CD14-positive monocyte (primary cell): ENCODE measurements around the gene PORCN. TPM values are rescaled to one million over a fixed set of nuclear protein-coding genes. Genes with fewer than 3 reads are reported as not detected.

Experiments used
- DNase-seq, 3 donors: peaks; one replicate each; pipeline ENCODE4 v3.0.0-alpha.2; 2011 to 2022
- H2AFZ ChIP-seq: 2 replicates; pipeline ENCODE4 v1.6.0; 2012; ENCODE audit warnings: mild to moderate bottlenecking, low read depth, low read length, inconsistent platforms; ENCODE audit not compliant: insufficient read depth, poor library complexity, severe bottlenecking
- H3K27ac ChIP-seq, 2 donors: 1 replicate in 1 of 2; 2 replicates in 1 of 2; pipeline ENCODE4 v1.5.1; 2012 to 2013; ENCODE audit warnings: low read length in 2 of 2, control low read depth in 1 of 2, inconsistent platforms in 1 of 2, low read depth in 1 of 2, mild to moderate bottlenecking in 1 of 2
- H3K27me3 ChIP-seq, 2 donors: one replicate each; pipeline versions ENCODE4 v1.6.0 to v1.6.1; 2011 to 2013; ENCODE audit warnings: low read length in 2 of 2; ENCODE audit not compliant: control insufficient read depth in 2 of 2, insufficient read depth in 2 of 2
- H3K36me3 ChIP-seq, 2 donors: replicated peaks in 1 of 2; 1 replicate in 1 of 2; 2 replicates in 1 of 2; pipeline versions ENCODE4 v1.5.1 to v1.6.1; 2012 to 2013; ENCODE audit warnings: low read length in 2 of 2, control low read depth in 1 of 2, inconsistent platforms in 1 of 2, mild to moderate bottlenecking in 1 of 2; ENCODE audit not compliant: insufficient read depth in 2 of 2, control insufficient read depth in 1 of 2
- H3K4me1 ChIP-seq, 2 donors: 1 replicate in 1 of 2; 2 replicates in 1 of 2; pipeline versions ENCODE4 v1.5.1 to v1.6.1; 2012 to 2013; ENCODE audit warnings: low read length in 2 of 2, control low read depth in 1 of 2, inconsistent platforms in 1 of 2, mild to moderate bottlenecking in 1 of 2, moderate library complexity in 1 of 2; ENCODE audit not compliant: insufficient read depth in 2 of 2, control insufficient read depth in 1 of 2
- H3K4me2 ChIP-seq: replicated peaks from 2 replicates; pipeline ENCODE3; 2012; ENCODE audit warnings: low read length, moderate library complexity, mild to moderate bottlenecking; ENCODE audit not compliant: poor library complexity, severe bottlenecking; ENCODE audit errors: extremely low read depth
- H3K4me3 ChIP-seq, 3 experiments: fragments of 200-600 bp in 1 of 3; sonication (generic) in 1 of 3; replicated peaks in 1 of 3; 1 replicate in 2 of 3; 2 replicates in 1 of 3; pipeline ENCODE4 v1.5.1; 2011 to 2013; ENCODE audit warnings: low read length in 3 of 3, mild to moderate bottlenecking in 3 of 3, control low read depth in 2 of 3, low read depth in 2 of 3, inconsistent platforms in 1 of 3, moderate library complexity in 1 of 3
- H3K79me2 ChIP-seq: 2 replicates; pipeline ENCODE4 v1.6.0; 2012; ENCODE audit warnings: mild to moderate bottlenecking, control low read depth, inconsistent platforms, low read length, moderate library complexity; ENCODE audit not compliant: insufficient read depth
- H3K9ac ChIP-seq: 2 replicates; pipeline ENCODE4 v1.6.0; 2017; ENCODE audit warnings: low read length, mild to moderate bottlenecking; ENCODE audit not compliant: insufficient read depth, poor library complexity, severe bottlenecking
- H3K9me3 ChIP-seq, 2 donors: replicated peaks in 1 of 2; 1 replicate in 1 of 2; 2 replicates in 1 of 2; pipeline versions ENCODE4 v1.5.1 to v1.6.1; 2012 to 2013; ENCODE audit warnings: low read length in 2 of 2, control low read depth in 1 of 2; ENCODE audit not compliant: control insufficient read depth in 1 of 2, insufficient read depth in 1 of 2
- H4K20me1 ChIP-seq: 2 replicates; pipeline ENCODE4 v1.6.0; 2012; ENCODE audit warnings: mild to moderate bottlenecking, low read length, control low read depth, moderate library complexity; ENCODE audit not compliant: insufficient read depth
- H3K27ac Mint-ChIP-seq, 7 donors: one replicate each; pipeline ENCODE4 v1.8.0; 2020; ENCODE audit warnings: mild to moderate bottlenecking in 7 of 7, mixed read lengths in 7 of 7, moderate library complexity in 6 of 7, inconsistent platforms in 2 of 7
- H3K27me3 Mint-ChIP-seq, 3 donors: one replicate each; pipeline ENCODE4 v1.8.0; 2021 to 2022; ENCODE audit warnings: low read depth in 3 of 3, mild to moderate bottlenecking in 3 of 3, mixed read lengths in 3 of 3, moderate library complexity in 3 of 3, inconsistent platforms in 1 of 3
- H3K36me3 Mint-ChIP-seq, 2 donors: one replicate each; pipeline ENCODE4 v1.8.0; 2020; ENCODE audit warnings: mixed read lengths in 2 of 2, inconsistent platforms in 1 of 2, mild to moderate bottlenecking in 1 of 2
- H3K4me1 Mint-ChIP-seq: one replicate; pipeline ENCODE4 v1.8.0; 2020; ENCODE audit warnings: mild to moderate bottlenecking, mixed read lengths
- H3K4me3 Mint-ChIP-seq, 2 donors: one replicate each; pipeline ENCODE4 v1.8.0; 2020; ENCODE audit warnings: mild to moderate bottlenecking in 2 of 2, mixed read lengths in 2 of 2, moderate library complexity in 1 of 2
- H3K9me3 Mint-ChIP-seq, 7 donors: one replicate each; pipeline ENCODE4 v1.8.0; 2020 to 2022; ENCODE audit warnings: mixed read lengths in 7 of 7, mild to moderate bottlenecking in 6 of 7, moderate library complexity in 6 of 7, inconsistent platforms in 2 of 7
- WGBS: methylation state at CpG from one replicate; pipeline ENCODE4 v1.1.5; 2013; ENCODE audit warnings: missing lambda C conversion rate; ENCODE audit not compliant: insufficient coverage; 5-methylcytosine and 5-hydroxymethylcytosine counted together
- intact Hi-C, 2 donors: fragments of 100-400 bp; cut with micrococcal nuclease; formaldehyde crosslinking; loops; one replicate each; pipeline versions ENCODE4 v1.15.0 to v1.15.1; 2023
- polyA plus RNA-seq, 3 donors: library from polyadenylated mRNA; depleted of rRNA in 1 of 3; unstranded in 2 of 3; stranded (reverse) in 1 of 3; fragments of 300-500 nt in 2 of 3; fragments of >200 nt in 1 of 3; fragmentation: Illumina TruSeq in 2 of 3; gene quantifications; 1 replicate in 2 of 3; 2 replicates in 1 of 3; pipeline ENCODE4 v1.2.3, GENCODE V29; 2012 to 2021
- TF ChIP-seq, protein P1 (sequence below): fragments of 200-600 bp; IDR thresholded peaks from one replicate; pipeline ENCODE4 v1.8.0; 2022; ENCODE audit warnings: antibody characterized with exemption, mild to moderate bottlenecking

Gene PORCN
- polyA plus RNA-seq, 3 donors, result 7.5 to 10.5 (median 7.8) TPM

DNA sequence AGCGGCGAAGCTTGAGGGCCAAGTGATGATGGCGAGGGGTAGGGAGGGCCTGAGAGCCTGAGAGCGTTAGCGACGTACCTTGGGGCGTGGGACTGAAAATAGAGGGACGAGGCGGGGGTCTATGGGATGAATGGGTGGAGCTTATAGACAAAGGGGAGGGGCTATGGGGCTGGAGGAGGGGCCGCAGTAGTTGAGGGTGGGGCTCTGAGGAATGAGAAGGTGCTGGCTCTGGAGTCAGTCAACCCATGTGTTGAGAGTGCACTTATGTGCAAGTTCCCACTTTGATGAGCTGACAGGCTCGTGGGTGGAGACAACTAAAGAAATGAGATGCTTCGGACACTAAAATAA lies 31.2 kb downstream of the PORCN start:
- H3K9me3 Mint-ChIP-seq, result peaks cover 0 to 10% (median 6%) of the 10 kb centered on the region in 7 donors
- Histone ChIP-seq H3K4me2 (peak overlapping the region; percentile 70), H3K79me2 (peaks cover 4% of the 10 kb centered on the region), H3K4me1 (peaks cover 19 to 30% of the 10 kb centered on the region in 2 donors), H3K27me3 (no peaks in the 10 kb centered on the region), H3K27ac (peak overlapping the region; percentile 86 to 90), H3K9me3 (no peaks in the 10 kb centered on the region), H3K4me3 (peak overlapping the region; percentile 54 to 71 (median 71)), H3K36me3 (peaks cover 10 to 15% of the 10 kb centered on the region in 2 donors), H2AFZ (peak overlapping the region; percentile 52), H3K9ac (peak overlapping the region; percentile 85), H4K20me1 (no peaks in the 10 kb centered on the region)
- peak; percentile 52 to 68 (median 60) for DNase-seq
- intact Hi-C loops, result no loop called here
- H3K4me1 Mint-ChIP-seq, result peaks cover 25% of the 10 kb centered on the region
- peaks cover 0 to 6% (median 2%) of the 10 kb centered on the region in 3 donors for H3K27me3 Mint-ChIP-seq
- peak overlapping the region; percentile 80 to 85 for H3K4me3 Mint-ChIP-seq
- 0% methylated on average over 10 of the region's 12 CpGs for WGBS
- H3K36me3 Mint-ChIP-seq, result peaks cover 10 to 29% of the 10 kb centered on the region in 2 donors
- peak overlapping the region; percentile 89 to 96 (median 94) for H3K27ac Mint-ChIP-seq
- TF ChIP-seq, protein P1, sequence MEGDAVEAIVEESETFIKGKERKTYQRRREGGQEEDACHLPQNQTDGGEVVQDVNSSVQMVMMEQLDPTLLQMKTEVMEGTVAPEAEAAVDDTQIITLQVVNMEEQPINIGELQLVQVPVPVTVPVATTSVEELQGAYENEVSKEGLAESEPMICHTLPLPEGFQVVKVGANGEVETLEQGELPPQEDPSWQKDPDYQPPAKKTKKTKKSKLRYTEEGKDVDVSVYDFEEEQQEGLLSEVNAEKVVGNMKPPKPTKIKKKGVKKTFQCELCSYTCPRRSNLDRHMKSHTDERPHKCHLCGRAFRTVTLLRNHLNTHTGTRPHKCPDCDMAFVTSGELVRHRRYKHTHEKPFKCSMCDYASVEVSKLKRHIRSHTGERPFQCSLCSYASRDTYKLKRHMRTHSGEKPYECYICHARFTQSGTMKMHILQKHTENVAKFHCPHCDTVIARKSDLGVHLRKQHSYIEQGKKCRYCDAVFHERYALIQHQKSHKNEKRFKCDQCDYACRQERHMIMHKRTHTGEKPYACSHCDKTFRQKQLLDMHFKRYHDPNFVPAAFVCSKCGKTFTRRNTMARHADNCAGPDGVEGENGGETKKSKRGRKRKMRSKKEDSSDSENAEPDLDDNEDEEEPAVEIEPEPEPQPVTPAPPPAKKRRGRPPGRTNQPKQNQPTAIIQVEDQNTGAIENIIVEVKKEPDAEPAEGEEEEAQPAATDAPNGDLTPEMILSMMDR, result no peak

DNA sequence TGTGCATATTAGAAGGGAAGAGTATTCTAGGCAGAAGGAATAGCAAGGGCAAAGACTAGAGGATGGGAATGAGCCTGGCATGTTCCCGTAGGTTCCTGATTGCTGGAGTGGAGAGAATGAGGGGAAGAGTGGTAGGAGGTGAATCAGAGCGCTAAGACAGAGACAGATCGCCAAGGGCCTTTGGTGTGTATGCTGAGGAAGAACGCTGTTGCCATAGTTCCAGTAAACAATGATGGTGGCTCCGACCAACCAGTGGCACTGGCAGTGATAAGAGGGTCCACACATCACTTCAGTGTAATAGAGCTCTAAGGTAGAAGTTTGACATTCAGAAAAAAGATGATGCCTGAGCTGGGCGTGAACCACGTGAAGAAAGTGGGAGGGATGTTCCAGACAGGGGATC lies 31.7 kb downstream of the PORCN start:
- Histone ChIP-seq H3K4me3 (peak overlapping the region in 2 of 3 experiments; percentile 71), H3K27me3 (no peaks in the 10 kb centered on the region), H3K4me2 (peak overlapping the region; percentile 70), H3K4me1 (peaks cover 19 to 30% of the 10 kb centered on the region in 2 donors), H4K20me1 (no peaks in the 10 kb centered on the region), H3K27ac (peak overlapping the region in 1 of 2 donors; percentile 90), H3K79me2 (peaks cover 4% of the 10 kb centered on the region), H3K36me3 (peaks cover 15 to 18% of the 10 kb centered on the region in 2 donors), H3K9me3 (no peaks in the 10 kb centered on the region), H3K9ac (no peak overlapping the region), H2AFZ (no peak overlapping the region)
- H3K27ac Mint-ChIP-seq, result peak overlapping the region; percentile 89 to 96 (median 94)
- peak overlapping the region; percentile 80 to 85 for H3K4me3 Mint-ChIP-seq
- intact Hi-C loops, result no loop called here
- peaks cover 0 to 10% (median 6%) of the 10 kb centered on the region in 7 donors for H3K9me3 Mint-ChIP-seq
- H3K27me3 Mint-ChIP-seq, result peaks cover 0 to 6% (median 2%) of the 10 kb centered on the region in 3 donors
- H3K4me1 Mint-ChIP-seq, result peaks cover 22% of the 10 kb centered on the region
- peaks cover 12 to 32% of the 10 kb centered on the region in 2 donors for H3K36me3 Mint-ChIP-seq
- TF ChIP-seq, protein P1, result no peak
- no peak for DNase-seq
- WGBS, result 88% methylated on average over 2 of the region's 7 CpGs
